Measurements from ENCODE around the gene ACOX3.

The ACOX3 gene

GRCh38 chr4:8465615-8466611 is 25.4 kb upstream of the ACOX3 start:
- no peak for DNase-seq

GRCh38 chr4:8464381-8464780 is 23.9 kb upstream of the ACOX3 start:
- DNase-seq, result no peak

GRCh38 chr4:8463811-8464210 is 23.3 kb upstream of the ACOX3 start:
- DNase-seq, result no peak

- DNase-seq, result no peak
Observed at GRCh38 chr4:8461616-8462015, 21.1 kb upstream of the ACOX3 start.

GRCh38 chr4:8461086-8461485 is 20.6 kb upstream of the ACOX3 start:
- DNase-seq, result no peak

DNA sequence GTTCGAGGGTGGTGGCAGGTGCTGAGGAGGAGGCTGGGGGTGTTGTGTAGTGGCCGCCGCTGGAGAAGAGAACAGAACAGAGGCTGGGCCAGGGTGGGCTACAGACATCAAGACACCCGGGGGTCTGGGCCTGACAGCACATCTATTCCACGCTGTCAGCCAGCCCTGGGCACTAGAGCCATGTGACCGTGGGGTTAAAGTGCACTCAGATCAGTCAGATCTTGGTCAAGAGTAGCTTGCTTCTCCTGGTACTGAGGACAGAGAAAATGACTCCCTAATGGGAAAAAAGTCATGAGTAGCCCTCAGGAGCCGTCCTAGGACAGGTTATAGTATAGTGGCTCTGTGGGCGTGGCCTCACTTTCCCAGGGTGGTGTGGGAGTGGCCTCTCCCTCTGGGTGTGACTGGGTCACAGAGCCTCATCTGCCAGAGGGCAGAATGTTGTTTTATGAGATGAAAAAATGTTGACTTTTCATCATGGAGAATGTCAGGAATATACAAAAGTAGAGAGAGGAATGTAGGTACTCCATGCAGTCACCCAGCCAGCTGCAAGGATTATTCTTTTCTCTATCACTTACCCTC is 19.4 kb upstream of the ACOX3 start:
- no peak for DNase-seq

DNA sequence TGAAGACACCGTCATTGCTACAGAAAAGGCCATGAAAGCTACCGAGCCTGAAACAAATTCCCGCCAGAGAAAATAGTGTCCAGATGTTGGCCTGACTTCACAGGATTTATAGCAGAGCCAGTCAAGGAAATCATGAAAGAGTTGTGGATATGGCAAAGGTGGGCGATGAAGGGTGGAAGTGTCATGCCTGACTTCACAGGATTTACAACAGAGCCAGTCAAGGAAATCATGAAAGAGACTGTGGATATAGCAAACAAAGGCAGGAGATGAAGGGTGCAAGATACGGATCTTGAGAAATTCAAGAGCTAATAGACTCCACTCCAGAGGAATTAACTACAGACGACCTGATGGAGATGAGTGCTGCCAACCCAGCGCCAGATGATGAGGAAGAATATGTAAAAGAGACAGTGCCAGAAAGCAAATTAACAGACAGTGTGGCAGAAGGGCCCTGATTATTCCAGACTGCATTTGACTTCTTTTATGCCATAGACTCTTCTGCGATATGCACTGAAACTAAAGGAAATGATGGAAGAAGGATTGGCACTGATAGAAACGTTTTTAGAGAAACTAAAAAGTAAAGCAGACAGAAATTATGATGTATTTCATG is 17.2 kb upstream of the ACOX3 start:
- DNase-seq, result no peak

- no peak for DNase-seq
Observed at GRCh38 chr4:8453957-8454356, 13.4 kb upstream of the ACOX3 start.

DNA sequence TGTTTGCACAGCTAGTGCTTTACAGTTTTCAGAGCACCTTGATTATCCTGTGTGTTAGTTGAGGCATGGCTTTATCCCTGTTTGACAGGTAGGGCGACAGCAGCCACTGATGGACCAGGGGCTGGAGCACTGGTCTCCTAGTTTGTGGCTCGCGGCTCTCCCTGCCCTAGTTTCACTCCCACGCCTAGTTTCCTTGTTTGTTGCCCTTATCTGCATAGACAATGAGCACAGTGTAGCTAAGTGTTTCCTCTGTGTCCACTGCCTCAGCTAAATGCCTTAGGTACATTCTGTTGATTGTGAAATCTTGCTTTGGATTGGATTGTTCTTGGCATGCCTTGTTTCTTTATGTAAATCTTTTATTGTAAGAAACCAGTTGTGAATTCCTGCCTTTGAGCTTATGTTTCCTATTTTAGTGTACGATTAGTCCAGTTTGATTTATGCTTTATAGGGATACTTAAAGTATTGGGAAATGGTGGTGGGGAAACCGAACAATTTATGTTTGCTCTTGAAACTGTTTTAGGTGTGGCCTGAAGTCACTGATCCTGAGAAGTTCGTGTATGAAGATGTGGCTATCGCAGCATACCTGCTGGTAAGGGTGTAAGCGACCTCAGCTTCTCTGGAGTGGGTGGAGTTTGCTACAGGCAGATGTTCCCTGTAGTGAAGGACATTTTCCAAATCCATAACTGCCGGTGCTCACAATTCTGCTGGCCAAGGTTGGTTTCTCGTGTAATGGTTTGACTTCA is 11.1 kb upstream of the ACOX3 start:
- DNase-seq, result no peak

- DNase-seq, result no peak
Observed at GRCh38 chr4:8446122-8446521, 5.6 kb upstream of the ACOX3 start.

DNA sequence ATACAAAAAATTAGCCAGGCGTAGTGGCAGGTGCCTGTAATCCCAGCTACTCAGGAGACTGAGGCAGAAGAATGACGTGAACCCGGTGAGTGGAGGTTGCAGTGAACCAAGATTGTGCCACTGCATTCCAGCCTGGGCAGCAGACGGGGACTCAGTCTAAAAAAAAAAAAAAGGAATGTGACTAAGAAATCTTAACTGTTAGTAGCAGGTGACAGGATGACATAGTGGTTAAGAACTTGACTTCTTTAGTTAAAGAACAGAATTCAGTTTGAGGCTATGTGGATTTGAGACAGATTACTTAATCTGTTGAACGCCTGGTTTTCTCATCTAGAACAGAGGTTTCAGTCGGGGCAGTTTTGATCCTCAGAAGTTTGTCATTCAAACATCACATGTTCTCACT is 3.3 kb upstream of the ACOX3 start:
- DNase-seq, result no peak

DNA sequence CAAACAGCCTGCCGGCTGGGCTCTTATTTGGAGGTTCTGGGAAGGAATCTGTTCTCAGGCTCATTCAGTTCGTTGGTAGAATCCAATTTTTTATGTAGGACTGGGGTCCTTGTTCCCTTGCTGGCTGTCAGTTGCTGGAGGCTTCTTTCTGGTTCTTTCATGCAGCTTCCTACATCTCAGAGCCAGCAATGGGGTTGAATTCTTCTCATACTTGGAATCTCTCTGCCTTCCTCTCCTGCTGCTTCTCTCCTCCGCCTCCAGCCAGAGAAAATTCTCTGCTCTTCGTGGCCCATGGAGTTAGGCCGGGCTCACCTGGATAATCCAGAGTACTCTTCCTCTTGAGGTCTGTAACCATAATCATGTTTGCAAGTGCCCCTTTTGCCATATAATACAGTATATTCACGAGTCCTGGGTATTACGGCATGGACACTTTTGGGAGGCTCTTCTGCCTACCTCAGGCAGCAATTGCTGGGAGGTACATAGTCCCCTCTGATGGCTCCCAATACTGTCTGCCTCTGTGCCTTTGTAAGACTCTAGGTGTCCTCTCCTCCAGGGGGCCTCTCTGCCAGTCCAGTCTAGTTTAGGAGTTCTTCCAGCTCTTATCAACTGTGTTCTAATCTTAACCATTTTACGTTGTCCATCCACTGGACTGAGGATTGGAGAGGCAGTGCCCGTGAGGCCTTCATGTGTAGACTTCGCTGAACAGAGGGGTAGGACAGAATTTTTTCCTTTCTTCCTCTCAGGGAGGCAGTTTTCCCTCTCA is 2.3 kb upstream of the ACOX3 start:
- DNase-seq, result no peak

DNA sequence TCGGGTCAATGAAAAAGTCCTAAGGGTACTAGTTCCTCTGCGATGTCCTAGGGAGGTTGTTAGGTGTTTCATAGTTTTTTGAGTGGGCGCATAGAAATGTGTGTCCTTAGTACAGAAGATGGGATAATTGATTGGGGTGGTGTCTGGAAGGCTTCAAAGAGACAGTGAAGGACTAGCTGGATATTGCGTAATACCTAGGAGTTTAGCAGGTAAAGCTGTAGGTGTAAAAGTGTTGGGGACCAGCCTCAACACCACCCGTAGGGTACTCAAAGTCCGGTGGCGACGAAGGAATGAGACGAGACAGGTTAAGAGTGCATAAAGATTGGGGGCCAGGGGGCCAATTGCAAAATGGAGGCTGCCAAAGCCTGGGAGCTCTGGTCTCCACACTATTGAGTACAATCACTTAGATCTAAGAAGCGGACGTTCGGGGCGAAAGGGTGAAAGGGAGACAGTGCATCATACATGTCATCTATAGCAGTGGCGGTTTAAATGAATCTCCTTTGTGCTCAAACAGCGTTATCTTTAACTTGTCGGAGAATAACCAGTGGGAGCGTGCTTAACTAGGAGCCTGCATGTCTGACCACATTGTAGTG is 1.1 kb upstream of the ACOX3 start:
- no peak for DNase-seq

- DNase-seq, result no peak
Observed at GRCh38 chr4:8439914-8440491, 520 bp downstream of the ACOX3 start.

GRCh38 chr4:8439168-8439567 is 1.4 kb downstream of the ACOX3 start:
- DNase-seq, result no peak

GRCh38 chr4:8438743-8439142 is 1.8 kb downstream of the ACOX3 start:
- no peak for DNase-seq

DNA sequence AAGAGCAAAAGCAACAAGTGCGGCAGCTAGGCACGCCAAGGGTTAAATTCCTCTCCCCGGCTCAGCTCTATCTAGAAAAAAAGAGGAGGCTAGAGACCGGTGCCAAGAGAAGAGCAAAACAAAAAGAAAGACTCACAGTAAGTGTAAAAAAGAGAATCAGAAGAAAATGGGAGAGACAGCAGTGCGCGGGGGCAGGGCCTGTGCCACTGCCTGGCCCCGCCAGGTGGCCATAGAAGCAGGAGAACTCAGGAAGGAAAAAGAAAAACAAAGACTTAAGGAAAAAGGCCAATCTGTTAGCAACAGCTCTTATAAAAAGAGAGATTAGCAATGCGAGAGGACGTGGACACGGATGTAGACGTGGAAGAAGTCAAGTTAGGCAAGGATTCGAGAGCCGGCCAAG is 3.2 kb downstream of the ACOX3 start:
- no peak for DNase-seq

GRCh38 chr4:8435656-8436121 is 4.8 kb downstream of the ACOX3 start:
- peak; percentile 9 for DNase-seq

GRCh38 chr4:8434251-8435073 is 6.1 kb downstream of the ACOX3 start:
- DNase-seq, result no peak

- DNase-seq, result no peak
Observed at GRCh38 chr4:8433136-8433535, 7.4 kb downstream of the ACOX3 start.

- no peak for DNase-seq
Observed at GRCh38 chr4:8431553-8431952, 9.0 kb downstream of the ACOX3 start.
